ENCODE data around the gene SLC20A1.
"Not testable (repeated sequence)": the region's sequence is repeated elsewhere in the genome, so short reads cannot be mapped to it uniquely, and the experiment has no call there.

Gene SLC20A1

DNA sequence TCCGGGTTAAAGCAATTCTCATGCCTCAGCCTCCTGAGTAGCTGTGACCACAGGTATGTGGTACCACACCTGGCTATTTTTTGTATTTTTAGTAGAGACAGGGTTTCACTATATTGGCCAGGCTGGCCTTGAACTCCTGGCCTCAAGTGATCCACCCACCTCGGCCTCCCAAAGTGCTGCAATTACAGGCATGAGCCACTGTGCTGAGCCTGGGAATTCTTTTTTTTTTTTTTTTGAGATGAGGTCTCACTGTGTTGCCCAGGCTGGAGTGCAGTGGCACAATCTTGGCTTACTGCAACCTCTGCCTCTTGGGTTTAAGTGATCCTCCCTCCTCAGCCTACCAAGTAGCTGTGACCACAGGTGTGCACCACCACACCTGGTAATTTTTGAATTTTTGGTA lies 29.9 kb upstream of the SLC20A1 start:
- not testable (repeated sequence) for H3K4me1 Mint-ChIP-seq, H3K9me3 Mint-ChIP-seq, H3K4me3 Mint-ChIP-seq

GRCh38 chr2:112618383-112618782 lies 27.4 kb upstream of the SLC20A1 start:
- H3K27ac Mint-ChIP-seq, result no peak overlapping the region
- H3K27me3 Mint-ChIP-seq, result no peaks in the 10 kb centered on the region

More for the DNA sequence above, 29.9 kb upstream of the SLC20A1 start:
- H3K27me3 Mint-ChIP-seq, H3K27ac Mint-ChIP-seq, H3K36me3 Mint-ChIP-seq: not testable (repeated sequence)

GRCh38 chr2:112621790-112622527 lies 23.8 kb upstream of the SLC20A1 start:
- Mint-ChIP-seq H3K27ac (no peak overlapping the region), H3K27me3 (no peaks in the 10 kb centered on the region), H3K4me1 (peaks cover 30% of the 10 kb centered on the region), H3K9me3 (no peaks in the 10 kb centered on the region), H3K4me3 (no peak overlapping the region), H3K36me3 (no peaks in the 10 kb centered on the region)

More at GRCh38 chr2:112618383-112618782, 27.4 kb upstream of the SLC20A1 start:
- no peak overlapping the region for H3K4me3 Mint-ChIP-seq
- no peaks in the 10 kb centered on the region for H3K9me3 Mint-ChIP-seq
- no peaks in the 10 kb centered on the region for H3K4me1 Mint-ChIP-seq
- no peaks in the 10 kb centered on the region for H3K36me3 Mint-ChIP-seq

DNA sequence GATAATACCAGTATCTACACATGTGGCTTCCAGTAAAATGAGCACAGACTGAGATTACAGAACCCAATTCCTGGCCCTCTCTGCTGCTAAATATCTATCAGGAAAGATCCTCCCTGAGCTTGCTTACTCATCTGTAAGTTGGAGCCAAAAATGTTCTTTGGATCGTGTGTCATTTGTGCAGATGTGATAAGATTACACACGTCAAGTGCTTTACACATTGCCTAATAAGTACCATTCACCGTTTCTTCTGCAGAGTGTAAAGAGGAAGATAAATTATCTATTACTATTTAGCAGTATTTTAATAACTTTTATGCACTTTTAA lies 23.2 kb upstream of the SLC20A1 start:
- Mint-ChIP-seq H3K4me1 (peaks cover 35% of the 10 kb centered on the region), H3K27ac (no peak overlapping the region), H3K36me3 (no peaks in the 10 kb centered on the region), H3K27me3 (no peaks in the 10 kb centered on the region), H3K9me3 (no peaks in the 10 kb centered on the region), H3K4me3 (no peak overlapping the region)

DNA sequence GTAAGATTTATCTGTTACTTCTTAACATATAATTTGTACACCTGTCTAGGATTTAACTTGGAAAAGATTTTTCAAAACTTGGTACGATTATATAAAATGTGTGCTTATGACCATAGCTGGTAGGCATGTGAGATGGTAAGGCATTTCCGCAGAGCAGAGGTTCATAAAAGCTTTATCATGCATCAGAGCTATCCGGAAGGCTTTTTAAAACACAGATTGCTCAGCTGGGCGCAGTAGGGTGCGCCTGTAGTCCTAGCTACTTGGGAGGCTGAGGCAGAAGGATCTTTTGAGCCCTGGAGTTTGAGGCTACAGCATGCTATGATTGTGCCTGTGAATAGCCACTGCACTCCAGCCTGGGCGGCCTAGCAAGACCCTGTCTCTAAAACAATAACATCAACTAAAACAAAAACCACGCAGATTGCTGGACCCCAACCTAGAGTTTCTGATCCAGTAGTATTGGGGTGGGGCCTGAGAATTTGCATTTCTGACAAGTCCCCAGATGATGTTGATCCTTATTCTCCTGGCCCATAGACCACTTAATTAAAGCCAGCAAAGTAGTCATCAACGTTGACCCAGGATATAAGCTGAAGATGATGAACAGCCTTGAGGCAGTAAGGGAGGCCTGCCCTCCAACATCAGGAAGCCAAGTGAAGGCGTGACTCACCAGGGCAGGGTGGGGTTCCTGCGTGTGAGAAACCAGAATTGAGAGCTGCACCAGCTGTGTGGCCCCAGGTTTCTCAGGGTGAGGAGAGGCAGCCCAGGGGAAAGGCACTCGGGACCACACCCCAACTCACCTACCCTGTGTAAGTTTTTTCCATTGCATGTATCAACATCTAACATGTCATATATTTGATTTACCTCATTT lies 21.6 kb upstream of the SLC20A1 start:
- Mint-ChIP-seq H3K9me3 (no peaks in the 10 kb centered on the region), H3K27ac (peak overlapping the region; percentile 23), H3K36me3 (no peaks in the 10 kb centered on the region), H3K4me1 (peaks cover 50% of the 10 kb centered on the region), H3K4me3 (no peak overlapping the region), H3K27me3 (no peaks in the 10 kb centered on the region)

- peaks cover 64% of the 10 kb centered on the region for H3K4me1 Mint-ChIP-seq
- no peak overlapping the region for H3K4me3 Mint-ChIP-seq
- H3K36me3 Mint-ChIP-seq, result no peaks in the 10 kb centered on the region
- H3K27me3 Mint-ChIP-seq, result no peaks in the 10 kb centered on the region
- H3K9me3 Mint-ChIP-seq, result no peaks in the 10 kb centered on the region
- H3K27ac Mint-ChIP-seq, result no peak overlapping the region
Observed at GRCh38 chr2:112625474-112626114, 20.1 kb upstream of the SLC20A1 start.

- H3K4me1 Mint-ChIP-seq, result peaks cover 75% of the 10 kb centered on the region
- no peaks in the 10 kb centered on the region for H3K27me3 Mint-ChIP-seq
- peak overlapping the region; percentile 72 for H3K4me3 Mint-ChIP-seq
- H3K27ac Mint-ChIP-seq, result peak overlapping the region; percentile 59
- no peaks in the 10 kb centered on the region for H3K36me3 Mint-ChIP-seq
- H3K9me3 Mint-ChIP-seq, result no peaks in the 10 kb centered on the region
Observed at GRCh38 chr2:112626604-112627059, 19.1 kb upstream of the SLC20A1 start.

GRCh38 chr2:112627060-112628040 lies 18.4 kb upstream of the SLC20A1 start:
- no peaks in the 10 kb centered on the region for H3K36me3 Mint-ChIP-seq
- peak overlapping the region; percentile 72 for H3K4me3 Mint-ChIP-seq
- no peaks in the 10 kb centered on the region for H3K27me3 Mint-ChIP-seq
- H3K27ac Mint-ChIP-seq, result peak overlapping the region; percentile 59
- H3K9me3 Mint-ChIP-seq, result no peaks in the 10 kb centered on the region
- H3K4me1 Mint-ChIP-seq, result peaks cover 80% of the 10 kb centered on the region

DNA sequence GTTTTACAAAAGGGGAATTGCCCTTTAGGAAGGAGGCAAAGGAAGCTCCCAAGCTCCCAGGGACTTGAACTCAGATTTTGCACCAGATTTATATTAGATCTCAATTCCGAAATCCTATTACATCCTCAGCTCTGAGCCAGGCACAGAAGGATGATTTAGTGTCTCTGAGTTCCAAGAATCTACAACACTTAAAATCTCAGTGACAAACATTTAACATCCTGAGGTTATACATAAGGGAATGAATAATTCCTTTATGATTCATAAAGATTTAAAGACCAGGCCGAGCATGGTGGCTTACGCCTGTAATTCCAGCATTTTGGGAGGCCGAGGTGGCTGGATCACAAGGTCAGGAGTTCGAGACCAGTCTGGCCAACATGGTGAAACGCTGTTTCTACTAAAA lies 16.5 kb upstream of the SLC20A1 start:
- Mint-ChIP-seq H3K27ac (no peak overlapping the region), H3K27me3 (no peaks in the 10 kb centered on the region), H3K4me1 (peaks cover 93% of the 10 kb centered on the region), H3K4me3 (no peak overlapping the region), H3K36me3 (no peaks in the 10 kb centered on the region), H3K9me3 (no peaks in the 10 kb centered on the region)

DNA sequence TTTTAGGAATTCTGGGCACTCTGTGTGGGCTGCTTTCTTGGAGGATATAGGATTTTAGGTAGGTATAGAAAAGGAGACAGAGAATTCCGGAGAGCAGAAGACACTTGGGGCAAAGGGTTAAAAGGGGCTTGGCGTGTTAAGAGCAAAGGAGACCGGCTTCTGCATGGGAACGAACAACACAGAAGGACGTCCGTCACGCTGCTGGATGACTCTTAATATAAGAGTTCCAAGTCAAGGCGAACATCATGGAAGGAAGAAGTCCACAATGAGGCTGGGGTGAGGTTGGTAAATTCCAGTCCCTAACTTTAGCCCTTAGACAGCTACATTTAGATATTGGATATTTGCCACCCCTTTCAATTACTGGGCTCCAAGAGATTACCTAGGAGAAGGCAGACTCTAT lies 15.9 kb upstream of the SLC20A1 start:
- H3K4me3 Mint-ChIP-seq, result peak overlapping the region; percentile 3

GRCh38 chr2:112630268-112630667 lies 15.5 kb upstream of the SLC20A1 start:
- Mint-ChIP-seq H3K4me1 (peaks cover 94% of the 10 kb centered on the region), H3K36me3 (no peaks in the 10 kb centered on the region), H3K4me3 (peak overlapping the region; percentile 86), H3K9me3 (no peaks in the 10 kb centered on the region), H3K27me3 (no peaks in the 10 kb centered on the region), H3K27ac (peak overlapping the region; percentile 96)

More for the DNA sequence above, 15.9 kb upstream of the SLC20A1 start:
- no peaks in the 10 kb centered on the region for H3K27me3 Mint-ChIP-seq
- peaks cover 93% of the 10 kb centered on the region for H3K4me1 Mint-ChIP-seq
- no peaks in the 10 kb centered on the region for H3K36me3 Mint-ChIP-seq
- peak overlapping the region; percentile 44 for H3K27ac Mint-ChIP-seq
- no peaks in the 10 kb centered on the region for H3K9me3 Mint-ChIP-seq

- Mint-ChIP-seq H3K9me3 (no peaks in the 10 kb centered on the region), H3K4me1 (peaks cover 87% of the 10 kb centered on the region), H3K27me3 (no peaks in the 10 kb centered on the region), H3K4me3 (peak overlapping the region; percentile 16), H3K36me3 (no peaks in the 10 kb centered on the region), H3K27ac (no peak overlapping the region)
Observed at GRCh38 chr2:112633708-112634107, 12.0 kb upstream of the SLC20A1 start.

DNA sequence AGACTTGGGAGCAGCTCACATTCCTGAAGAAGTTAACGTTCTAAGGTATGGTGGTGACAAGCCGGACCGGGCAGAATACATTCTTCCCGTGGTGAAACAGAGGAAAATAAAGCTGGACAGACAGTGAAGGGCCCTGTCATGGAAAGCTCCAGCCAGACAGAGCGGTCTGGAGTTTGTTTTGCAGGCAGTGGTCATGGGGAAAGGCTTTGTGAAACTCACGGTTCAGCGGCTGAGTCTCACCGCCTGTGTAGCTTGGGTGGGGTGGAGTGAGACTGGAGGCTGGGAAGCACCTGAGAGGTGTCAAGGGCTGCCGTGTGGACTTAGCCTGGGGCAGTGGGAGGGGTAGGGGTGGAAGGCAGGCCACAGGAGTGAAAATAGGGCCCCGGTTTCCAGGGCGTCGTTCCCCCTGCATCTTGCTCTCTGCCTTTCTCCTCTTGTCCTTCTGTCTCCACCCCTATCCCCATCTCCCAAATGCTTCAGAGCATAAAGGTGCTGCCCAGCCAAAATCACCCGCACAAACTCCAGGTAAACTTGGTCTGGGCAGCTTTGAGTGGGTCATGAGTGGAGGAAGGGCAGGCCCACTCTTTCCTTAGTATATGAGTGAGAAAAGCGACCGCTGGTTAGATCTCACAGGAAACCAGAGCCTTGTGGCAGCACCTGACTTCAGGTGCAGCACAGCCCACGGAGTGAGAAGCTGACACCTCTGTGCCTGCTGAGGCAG lies 11.4 kb upstream of the SLC20A1 start:
- Mint-ChIP-seq H3K9me3 (no peaks in the 10 kb centered on the region), H3K4me1 (peaks cover 81% of the 10 kb centered on the region), H3K36me3 (no peaks in the 10 kb centered on the region), H3K27me3 (no peaks in the 10 kb centered on the region), H3K4me3 (peak overlapping the region; percentile 46), H3K27ac (peak overlapping the region; percentile 31)

DNA sequence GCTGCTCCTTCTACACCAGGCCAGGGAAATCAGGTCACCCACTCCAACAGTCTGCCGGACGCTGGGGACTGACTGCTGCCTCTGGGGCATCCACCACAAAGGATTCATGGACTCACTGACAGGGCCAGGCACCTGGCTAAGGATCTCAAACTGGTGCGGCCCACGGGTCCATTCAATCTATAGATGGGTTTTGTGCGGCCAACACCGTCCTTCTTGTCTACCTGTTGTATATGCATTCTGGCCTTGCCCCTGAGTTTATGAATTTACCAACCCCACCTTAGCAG lies 10.9 kb upstream of the SLC20A1 start:
- Mint-ChIP-seq H3K4me1 (peaks cover 76% of the 10 kb centered on the region), H3K9me3 (no peaks in the 10 kb centered on the region), H3K27me3 (no peaks in the 10 kb centered on the region), H3K4me3 (peak overlapping the region; percentile 46), H3K36me3 (no peaks in the 10 kb centered on the region), H3K27ac (peak overlapping the region; percentile 31)
